ENCODE results near the gene LARGE2. TPM values are rescaled to one million over a fixed set of nuclear protein-coding genes. Genes with fewer than 3 reads are reported as not detected.

Gene LARGE2
- total RNA-seq, 1 experiment from 2014 or later, result 108 TPM

DNA sequence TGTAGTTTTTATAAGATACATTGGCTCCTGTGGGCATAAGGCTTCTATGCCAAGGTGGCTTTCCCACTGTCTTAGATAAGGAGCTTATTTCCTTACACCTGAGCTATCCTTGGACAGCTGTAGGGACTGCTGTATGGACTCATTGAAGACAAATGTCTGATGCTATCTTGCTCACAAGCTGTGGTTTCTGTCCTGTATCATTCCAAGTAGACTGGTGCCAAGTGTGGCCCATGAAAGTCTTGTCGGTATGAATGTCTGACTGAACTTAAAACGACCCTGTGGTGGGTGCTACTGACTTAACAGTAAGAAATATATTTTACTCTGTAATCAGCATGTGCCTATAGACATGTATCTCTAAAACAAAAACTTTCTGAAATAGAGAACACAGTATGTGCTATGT, 45.0 kb downstream of the LARGE2 start:
- Histone ChIP-seq H3K18ac (ENCODE audit: insufficient read length, low read depth, low read length) (no peak overlapping the region), H3K4ac (ENCODE audit: low read depth, low read length) (no peak overlapping the region), H2AK5ac (ENCODE audit: insufficient read length, low read length) (no peak overlapping the region), H3K27ac (ENCODE audit: insufficient read length, low read depth, low read length) (no peak overlapping the region), H3K79me2 (ENCODE audit: insufficient read depth, low read length) (no peaks in the 10 kb centered on the region), H4K20me1 (ENCODE audit: control insufficient read depth, insufficient read depth, insufficient read length) (no peaks in the 10 kb centered on the region), H3K9ac (ENCODE audit: extremely low read depth, insufficient read length, low read length) (no peak overlapping the region), H3K4me1 (ENCODE audit: insufficient read depth, low read length) (no peaks in the 10 kb centered on the region), H3K56ac (ENCODE audit: insufficient read length, low read depth, low read length) (no peak overlapping the region), H3K23ac (ENCODE audit: insufficient read length, low read depth, low read length) (no peak overlapping the region), H3K4me2 (ENCODE audit: insufficient read depth, insufficient read length, low read length) (no peak overlapping the region), H2AFZ (ENCODE audit: low read length) (no peak overlapping the region), H3T11ph (ENCODE audit: low read length) (no peak overlapping the region), H3K14ac (ENCODE audit: insufficient read depth, low read length) (no peak overlapping the region), H3K79me1 (ENCODE audit: insufficient read depth, low read depth, low read length, poor library complexity, severe bottlenecking) (no peaks in the 10 kb centered on the region), H2BK12ac (ENCODE audit: insufficient read length, low read depth, low read length) (no peak overlapping the region), H2BK15ac (ENCODE audit: low read depth, low read length) (no peak overlapping the region), H3K9me3 (ENCODE audit: control insufficient read depth, low read depth, low read length) (no peaks in the 10 kb centered on the region), H3K23me2 (ENCODE audit: insufficient read length, low read depth, low read length, poor library complexity, severe bottlenecking) (no peaks in the 10 kb centered on the region), H2BK20ac (ENCODE audit: low read depth, low read length, poor library complexity, severe bottlenecking) (no peak overlapping the region), H3K27me3 (ENCODE audit: insufficient read depth, low read length) (no peaks in the 10 kb centered on the region), H4K8ac (replicated peaks; ENCODE audit: insufficient read length, low read depth, low read length) (no peak overlapping the region), H2BK5ac (ENCODE audit: insufficient read length, low read length) (no peak overlapping the region), H4K91ac (ENCODE audit: insufficient read length, low read depth, low read length) (no peak overlapping the region), H2BK120ac (ENCODE audit: low read depth, low read length, poor library complexity, severe bottlenecking) (no peak overlapping the region), H4K5ac (ENCODE audit: insufficient read length, low read depth, low read length) (no peak overlapping the region)
- Mint-ChIP-seq H3K27ac (no peak overlapping the region), H3K4me1 (peaks cover 0 to 2% of the 10 kb centered on the region in 2 experiments; a peak in 2 of 4 replicates), H3K27me3 (ENCODE audit: low read depth) (no peaks in the 10 kb centered on the region), H3K4me3 (no peak overlapping the region), H3K36me3 (ENCODE audit: insufficient read depth in 1 of 3, low read depth in 3 of 3) (peaks cover 2 to 22% (median 18%) of the 10 kb centered on the region in 3 experiments; a peak in 4 of 7 replicates), H3K9me3 (no peaks in the 10 kb centered on the region)
- TF ChIP-seq, protein P1, sequence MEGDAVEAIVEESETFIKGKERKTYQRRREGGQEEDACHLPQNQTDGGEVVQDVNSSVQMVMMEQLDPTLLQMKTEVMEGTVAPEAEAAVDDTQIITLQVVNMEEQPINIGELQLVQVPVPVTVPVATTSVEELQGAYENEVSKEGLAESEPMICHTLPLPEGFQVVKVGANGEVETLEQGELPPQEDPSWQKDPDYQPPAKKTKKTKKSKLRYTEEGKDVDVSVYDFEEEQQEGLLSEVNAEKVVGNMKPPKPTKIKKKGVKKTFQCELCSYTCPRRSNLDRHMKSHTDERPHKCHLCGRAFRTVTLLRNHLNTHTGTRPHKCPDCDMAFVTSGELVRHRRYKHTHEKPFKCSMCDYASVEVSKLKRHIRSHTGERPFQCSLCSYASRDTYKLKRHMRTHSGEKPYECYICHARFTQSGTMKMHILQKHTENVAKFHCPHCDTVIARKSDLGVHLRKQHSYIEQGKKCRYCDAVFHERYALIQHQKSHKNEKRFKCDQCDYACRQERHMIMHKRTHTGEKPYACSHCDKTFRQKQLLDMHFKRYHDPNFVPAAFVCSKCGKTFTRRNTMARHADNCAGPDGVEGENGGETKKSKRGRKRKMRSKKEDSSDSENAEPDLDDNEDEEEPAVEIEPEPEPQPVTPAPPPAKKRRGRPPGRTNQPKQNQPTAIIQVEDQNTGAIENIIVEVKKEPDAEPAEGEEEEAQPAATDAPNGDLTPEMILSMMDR (conservative IDR thresholded peaks at IDR 0.05), result no peak
- DNase-seq, result no peak
- WGBS (ENCODE audit: extremely low coverage, insufficient read length, low lambda C conversion rate), result no CpG with 5 or more reads among the region's 2 CpGs
